Chondrocyte (in vitro differentiated cells): Measurements from ENCODE around the gene ADRA2C. TPM values are rescaled to one million over a fixed set of nuclear protein-coding genes. Genes with fewer than 3 reads are reported as not detected.

Experiments used
- DNase-seq: peaks from one replicate; pipeline ENCODE4 v3.0.0; 2021; ENCODE audit warnings: mixed read lengths, low spot score
- H3K27ac Mint-ChIP-seq: one replicate; pipeline ENCODE4 v1.8.0; 2021; ENCODE audit warnings: mild to moderate bottlenecking, moderate library complexity, mixed read lengths; ENCODE audit not compliant: unreplicated experiment
- H3K27me3 Mint-ChIP-seq: 2 replicates; pipeline ENCODE4 v1.8.0; 2021; ENCODE audit warnings: low read depth, mixed read lengths
- H3K36me3 Mint-ChIP-seq: 2 replicates; pipeline ENCODE4 v1.8.0; 2021; ENCODE audit warnings: low read depth, mixed read lengths
- H3K4me1 Mint-ChIP-seq: 2 replicates; pipeline ENCODE4 v1.8.0; 2021; ENCODE audit warnings: low read depth, mild to moderate bottlenecking, mixed read lengths
- H3K4me3 Mint-ChIP-seq: one replicate; pipeline ENCODE4 v1.8.0; 2021; ENCODE audit warnings: mild to moderate bottlenecking, moderate library complexity, mixed read lengths; ENCODE audit not compliant: unreplicated experiment
- H3K9me3 Mint-ChIP-seq: 2 replicates; pipeline ENCODE4 v1.8.0; 2021; ENCODE audit warnings: low read depth, mixed read lengths
- total RNA-seq: library from RNA; stranded (reverse); gene quantifications from 3 replicates; pipeline ENCODE4 v1.2.1, GENCODE V29; 2021
- TF ChIP-seq, protein P1 (sequence below): fragments of 200-600 bp; sonication (generic); IDR thresholded peaks from 2 replicates; pipeline ENCODE4 v1.5.0; 2021; ENCODE audit warnings: antibody characterized with exemption, mild to moderate bottlenecking, moderate library complexity

Gene ADRA2C
- total RNA-seq, 1 donor from 2014 or later: 1.6 TPM

DNA sequence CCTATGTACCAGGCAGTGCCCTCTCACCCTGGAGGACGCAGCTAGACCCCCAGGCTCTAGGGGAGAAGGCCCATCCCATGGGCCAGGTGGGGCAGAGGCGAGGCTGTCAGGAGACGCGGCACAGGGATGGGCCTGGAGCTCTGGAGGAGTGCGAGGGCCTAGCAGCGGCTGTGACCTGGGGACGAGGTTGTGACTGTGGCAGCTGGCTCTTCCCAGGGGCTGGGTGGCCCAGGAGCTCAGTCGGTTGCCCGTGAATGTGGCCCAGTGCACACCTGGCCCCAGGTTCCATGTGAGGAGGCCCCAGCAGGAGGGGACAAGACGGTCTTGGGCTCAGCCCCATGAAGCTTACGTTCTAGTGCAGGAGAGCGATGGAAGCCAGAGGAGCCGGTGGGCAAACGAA, 31.0 kb upstream of the ADRA2C start:
- peaks cover 16% of the 10 kb centered on the region for H3K27me3 Mint-ChIP-seq
- no peak overlapping the region for H3K4me3 Mint-ChIP-seq
- TF ChIP-seq, protein P1, sequence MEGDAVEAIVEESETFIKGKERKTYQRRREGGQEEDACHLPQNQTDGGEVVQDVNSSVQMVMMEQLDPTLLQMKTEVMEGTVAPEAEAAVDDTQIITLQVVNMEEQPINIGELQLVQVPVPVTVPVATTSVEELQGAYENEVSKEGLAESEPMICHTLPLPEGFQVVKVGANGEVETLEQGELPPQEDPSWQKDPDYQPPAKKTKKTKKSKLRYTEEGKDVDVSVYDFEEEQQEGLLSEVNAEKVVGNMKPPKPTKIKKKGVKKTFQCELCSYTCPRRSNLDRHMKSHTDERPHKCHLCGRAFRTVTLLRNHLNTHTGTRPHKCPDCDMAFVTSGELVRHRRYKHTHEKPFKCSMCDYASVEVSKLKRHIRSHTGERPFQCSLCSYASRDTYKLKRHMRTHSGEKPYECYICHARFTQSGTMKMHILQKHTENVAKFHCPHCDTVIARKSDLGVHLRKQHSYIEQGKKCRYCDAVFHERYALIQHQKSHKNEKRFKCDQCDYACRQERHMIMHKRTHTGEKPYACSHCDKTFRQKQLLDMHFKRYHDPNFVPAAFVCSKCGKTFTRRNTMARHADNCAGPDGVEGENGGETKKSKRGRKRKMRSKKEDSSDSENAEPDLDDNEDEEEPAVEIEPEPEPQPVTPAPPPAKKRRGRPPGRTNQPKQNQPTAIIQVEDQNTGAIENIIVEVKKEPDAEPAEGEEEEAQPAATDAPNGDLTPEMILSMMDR: no peak
- H3K36me3 Mint-ChIP-seq: no peaks in the 10 kb centered on the region
- H3K9me3 Mint-ChIP-seq: peaks cover 4% of the 10 kb centered on the region
- no peak for DNase-seq
- no peak overlapping the region for H3K27ac Mint-ChIP-seq
- H3K4me1 Mint-ChIP-seq: no peaks in the 10 kb centered on the region

DNA sequence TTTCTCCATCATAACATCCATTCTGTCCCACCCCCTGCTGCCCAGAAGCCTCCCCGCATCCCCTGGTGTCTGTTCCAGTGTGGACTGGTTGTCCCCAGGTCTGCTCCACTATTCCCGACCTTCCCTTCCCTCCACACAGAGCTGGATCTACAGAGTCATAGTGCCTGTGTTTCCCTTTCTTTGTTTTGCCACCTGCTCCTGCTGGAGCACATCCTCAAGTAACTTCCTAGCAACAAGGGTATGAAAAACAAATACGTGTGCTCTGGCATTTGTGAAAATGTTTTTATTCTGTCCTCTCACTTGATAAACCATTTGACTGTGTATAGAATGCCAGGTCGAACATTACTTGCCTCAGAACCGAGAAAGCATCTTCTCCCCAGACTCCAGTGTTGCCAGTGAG, 29.9 kb upstream of the ADRA2C start:
- H3K4me1 Mint-ChIP-seq: no peaks in the 10 kb centered on the region
- peaks cover 4% of the 10 kb centered on the region for H3K9me3 Mint-ChIP-seq
- H3K27ac Mint-ChIP-seq: no peak overlapping the region
- no peaks in the 10 kb centered on the region for H3K36me3 Mint-ChIP-seq
- no peak for DNase-seq
- H3K4me3 Mint-ChIP-seq: no peak overlapping the region
- TF ChIP-seq, protein P1: no peak
- peaks cover 19% of the 10 kb centered on the region for H3K27me3 Mint-ChIP-seq

DNA sequence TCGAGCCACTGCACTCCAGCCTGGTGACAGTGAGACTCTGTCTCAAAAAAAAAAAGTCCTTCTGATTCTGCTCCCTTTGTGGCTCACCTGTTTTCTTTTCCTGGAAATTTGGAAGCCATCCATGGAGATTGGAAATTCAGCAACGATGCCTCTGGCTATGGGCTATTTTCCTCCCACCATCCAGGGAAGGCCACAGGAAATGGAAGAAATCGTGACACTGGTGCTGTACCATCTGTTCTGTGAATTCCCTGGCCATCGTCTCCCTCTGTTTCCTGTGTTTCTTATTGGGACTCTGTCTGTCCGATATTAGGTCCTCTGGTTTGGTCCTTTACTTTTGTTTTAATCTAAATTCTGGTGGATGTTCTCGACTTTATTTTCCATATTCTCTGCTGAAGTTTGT, 29.4 kb upstream of the ADRA2C start:
- no peak overlapping the region for H3K4me3 Mint-ChIP-seq
- no peaks in the 10 kb centered on the region for H3K4me1 Mint-ChIP-seq
- DNase-seq: no peak
- peaks cover 17% of the 10 kb centered on the region for H3K27me3 Mint-ChIP-seq
- no peak overlapping the region for H3K27ac Mint-ChIP-seq
- H3K36me3 Mint-ChIP-seq: no peaks in the 10 kb centered on the region
- TF ChIP-seq, protein P1: no peak
- H3K9me3 Mint-ChIP-seq: peaks cover 4% of the 10 kb centered on the region

DNA sequence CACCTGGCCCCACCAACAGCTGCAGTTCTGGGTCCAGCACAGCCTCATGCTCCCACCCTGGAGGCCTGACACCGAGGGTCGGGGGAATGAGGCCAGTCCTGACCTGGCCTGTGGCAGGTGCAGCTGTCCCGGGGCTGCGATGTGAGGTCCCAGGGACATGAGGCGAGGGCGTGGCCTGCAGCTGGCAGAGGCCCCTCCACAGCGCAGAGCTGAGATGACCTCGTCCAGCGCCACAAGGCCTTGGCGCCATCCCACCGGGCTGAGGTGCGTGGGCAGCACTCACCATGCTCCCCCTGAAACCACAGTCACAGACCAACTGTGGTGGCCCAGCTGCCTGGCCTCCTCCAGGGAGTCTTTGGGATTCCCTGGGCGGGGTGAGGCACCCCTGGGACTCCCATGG, 26.6 kb upstream of the ADRA2C start:
- Mint-ChIP-seq H3K4me3 (no peak overlapping the region), H3K27ac (no peak overlapping the region), H3K4me1 (no peaks in the 10 kb centered on the region), H3K9me3 (peaks cover 8% of the 10 kb centered on the region), H3K27me3 (peaks cover 33% of the 10 kb centered on the region), H3K36me3 (no peaks in the 10 kb centered on the region)
- TF ChIP-seq, protein P1: no peak
- no peak for DNase-seq

DNA sequence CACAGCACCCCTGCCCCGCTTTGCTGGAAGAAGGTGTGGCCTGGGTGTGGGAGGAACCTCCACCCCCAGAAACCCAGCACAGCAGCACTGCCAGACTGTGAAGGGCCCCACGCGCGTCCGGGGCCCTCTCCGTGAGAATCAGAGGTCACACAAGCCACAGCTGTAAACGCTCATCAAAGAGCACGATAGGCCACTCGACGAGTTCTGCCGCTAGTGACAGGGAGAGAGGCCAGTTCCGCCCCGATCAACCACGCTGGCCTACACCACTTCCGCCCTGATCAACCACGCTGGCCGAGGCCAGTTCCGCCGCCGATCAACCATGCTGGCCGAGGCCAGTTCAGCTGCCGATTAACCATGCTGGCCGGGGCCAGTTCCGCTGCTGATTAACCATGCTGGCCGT, 25.9 kb upstream of the ADRA2C start:
- no peaks in the 10 kb centered on the region for H3K4me1 Mint-ChIP-seq
- H3K9me3 Mint-ChIP-seq: peaks cover 8% of the 10 kb centered on the region
- H3K36me3 Mint-ChIP-seq: no peaks in the 10 kb centered on the region
- H3K4me3 Mint-ChIP-seq: no peak overlapping the region
- peaks cover 40% of the 10 kb centered on the region for H3K27me3 Mint-ChIP-seq
- TF ChIP-seq, protein P1: no peak
- H3K27ac Mint-ChIP-seq: no peak overlapping the region
- DNase-seq: no peak
